Measurements from ENCODE around the gene PIK3CD.

DNA sequence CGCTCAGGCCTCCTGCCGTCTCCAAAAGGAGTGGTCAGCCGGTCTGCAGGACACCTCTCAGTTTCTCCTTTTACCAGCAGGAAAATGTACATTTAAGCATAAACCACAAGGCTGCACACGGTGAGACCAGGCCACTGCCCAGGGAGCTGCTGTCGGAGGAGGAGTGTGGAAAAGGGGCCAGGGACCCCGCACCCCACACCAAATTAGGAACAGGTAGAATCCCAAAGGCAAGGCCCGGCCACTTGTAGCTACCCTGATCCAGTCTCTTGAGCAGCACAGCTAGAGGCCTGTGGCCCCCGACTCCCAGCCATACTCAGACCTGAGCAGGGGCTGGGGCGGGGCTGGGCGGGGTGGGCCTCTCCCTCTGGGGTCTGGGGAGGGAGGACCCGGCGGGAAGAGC is 78.0 kb downstream of the PIK3CD start:
- TF ChIP-seq, protein P1, sequence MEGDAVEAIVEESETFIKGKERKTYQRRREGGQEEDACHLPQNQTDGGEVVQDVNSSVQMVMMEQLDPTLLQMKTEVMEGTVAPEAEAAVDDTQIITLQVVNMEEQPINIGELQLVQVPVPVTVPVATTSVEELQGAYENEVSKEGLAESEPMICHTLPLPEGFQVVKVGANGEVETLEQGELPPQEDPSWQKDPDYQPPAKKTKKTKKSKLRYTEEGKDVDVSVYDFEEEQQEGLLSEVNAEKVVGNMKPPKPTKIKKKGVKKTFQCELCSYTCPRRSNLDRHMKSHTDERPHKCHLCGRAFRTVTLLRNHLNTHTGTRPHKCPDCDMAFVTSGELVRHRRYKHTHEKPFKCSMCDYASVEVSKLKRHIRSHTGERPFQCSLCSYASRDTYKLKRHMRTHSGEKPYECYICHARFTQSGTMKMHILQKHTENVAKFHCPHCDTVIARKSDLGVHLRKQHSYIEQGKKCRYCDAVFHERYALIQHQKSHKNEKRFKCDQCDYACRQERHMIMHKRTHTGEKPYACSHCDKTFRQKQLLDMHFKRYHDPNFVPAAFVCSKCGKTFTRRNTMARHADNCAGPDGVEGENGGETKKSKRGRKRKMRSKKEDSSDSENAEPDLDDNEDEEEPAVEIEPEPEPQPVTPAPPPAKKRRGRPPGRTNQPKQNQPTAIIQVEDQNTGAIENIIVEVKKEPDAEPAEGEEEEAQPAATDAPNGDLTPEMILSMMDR (IDR thresholded peaks at IDR 0.05), result no peak
- TF ChIP-seq POLR2A (IDR thresholded peaks at IDR 0.05), result no peak

Measured in vagina (tissue), 2 donors.